ENCODE measurements around the gene GCSH.

DNA sequence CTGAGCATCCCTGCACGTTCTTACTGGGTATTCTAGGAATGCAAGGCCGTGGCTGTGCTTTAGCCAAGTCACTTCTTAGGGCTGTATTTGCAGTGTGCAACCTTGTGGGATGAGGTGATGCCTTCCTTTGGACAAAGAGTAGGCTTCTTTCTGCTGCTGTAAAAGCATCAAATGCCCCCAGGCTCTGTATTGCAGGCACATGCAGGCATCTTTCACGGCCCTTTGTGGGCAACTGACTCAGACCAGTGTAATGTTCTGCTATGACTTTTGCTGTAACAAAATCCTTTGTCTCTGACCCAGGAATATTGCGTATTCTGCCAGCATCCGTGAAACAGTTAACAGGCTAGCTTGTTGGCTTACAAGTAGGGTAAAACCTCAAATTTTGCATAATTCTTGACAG, 30.9 kb upstream of the GCSH start:
- TF ChIP-seq KAT2A (conservative IDR thresholded peaks at IDR 0.05; ENCODE audit: control insufficient read depth, low read depth, low read length) (no peak), ZNF274 (IDR thresholded peaks at IDR 0.05; ENCODE audit: insufficient read depth, insufficient read length) (no peak), EZH2 (IDR thresholded peaks at IDR 0.05; ENCODE audit: borderline replicate concordance, control insufficient read depth, low read depth, low read length) (no peak), POLR2A (IDR thresholded peaks at IDR 0.05; ENCODE audit: low read depth, low read length) (no peak)
- TF ChIP-seq, protein P1, sequence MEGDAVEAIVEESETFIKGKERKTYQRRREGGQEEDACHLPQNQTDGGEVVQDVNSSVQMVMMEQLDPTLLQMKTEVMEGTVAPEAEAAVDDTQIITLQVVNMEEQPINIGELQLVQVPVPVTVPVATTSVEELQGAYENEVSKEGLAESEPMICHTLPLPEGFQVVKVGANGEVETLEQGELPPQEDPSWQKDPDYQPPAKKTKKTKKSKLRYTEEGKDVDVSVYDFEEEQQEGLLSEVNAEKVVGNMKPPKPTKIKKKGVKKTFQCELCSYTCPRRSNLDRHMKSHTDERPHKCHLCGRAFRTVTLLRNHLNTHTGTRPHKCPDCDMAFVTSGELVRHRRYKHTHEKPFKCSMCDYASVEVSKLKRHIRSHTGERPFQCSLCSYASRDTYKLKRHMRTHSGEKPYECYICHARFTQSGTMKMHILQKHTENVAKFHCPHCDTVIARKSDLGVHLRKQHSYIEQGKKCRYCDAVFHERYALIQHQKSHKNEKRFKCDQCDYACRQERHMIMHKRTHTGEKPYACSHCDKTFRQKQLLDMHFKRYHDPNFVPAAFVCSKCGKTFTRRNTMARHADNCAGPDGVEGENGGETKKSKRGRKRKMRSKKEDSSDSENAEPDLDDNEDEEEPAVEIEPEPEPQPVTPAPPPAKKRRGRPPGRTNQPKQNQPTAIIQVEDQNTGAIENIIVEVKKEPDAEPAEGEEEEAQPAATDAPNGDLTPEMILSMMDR (IDR thresholded peaks at IDR 0.05 in 2 of 3, conservative IDR thresholded peaks at IDR 0.05 in 1 of 3; ENCODE audit: control insufficient read depth in 2 of 3, extremely low read depth in 1 of 3, insufficient read depth in 1 of 3, low read depth in 3 of 3, low read length in 3 of 3), result no peak
